SK-N-DZ (cell line): ENCODE measurements around the gene NECAB2.

Source experiments
- DNase-seq: peaks from one replicate; pipeline ENCODE4 v3.0.0-alpha.2; 2015; ENCODE audit warnings: low spot score

Gene NECAB2

GRCh38 chr16:83951544-83951943, 16.5 kb upstream of the NECAB2 start:
- no peak for DNase-seq

GRCh38 chr16:83952587-83952939, 15.5 kb upstream of the NECAB2 start:
- no peak for DNase-seq

- peak; percentile 71 for DNase-seq
Measured at GRCh38 chr16:83952940-83953795, 14.9 kb upstream of the NECAB2 start, which contains the start of gene OSGIN1. OSGIN1 (plus strand) TSS chr16:83953240; CDS start chr16:83957672, 4,432 bp downstream.

- peak; percentile 61 for DNase-seq
Measured at GRCh38 chr16:83953796-83954576, 14.1 kb upstream of the NECAB2 start.

- no peak for DNase-seq
Measured at GRCh38 chr16:83954577-83955016, 13.4 kb upstream of the NECAB2 start.

GRCh38 chr16:83955218-83956130, 12.6 kb upstream of the NECAB2 start:
- no peak for DNase-seq

- peak; percentile 82 for DNase-seq
Measured at GRCh38 chr16:83956336-83957289, 11.4 kb upstream of the NECAB2 start.

GRCh38 chr16:83957296-83957855, 10.7 kb upstream of the NECAB2 start:
- no peak for DNase-seq

GRCh38 chr16:83958137-83958845, 9.8 kb upstream of the NECAB2 start:
- no peak for DNase-seq

GRCh38 chr16:83958846-83959565, 9.0 kb upstream of the NECAB2 start:
- no peak for DNase-seq

GRCh38 chr16:83959656-83960434, 8.2 kb upstream of the NECAB2 start:
- no peak for DNase-seq

- DNase-seq: no peak
Measured at GRCh38 chr16:83960521-83961249, 7.4 kb upstream of the NECAB2 start.

- DNase-seq: no peak
Measured at GRCh38 chr16:83961591-83961990, 6.5 kb upstream of the NECAB2 start.

GRCh38 chr16:83963277-83964119, 4.5 kb upstream of the NECAB2 start:
- DNase-seq: no peak

GRCh38 chr16:83964684-83965443, 3.2 kb upstream of the NECAB2 start:
- DNase-seq: no peak
